ENCODE measurements around the gene KBTBD3. TPM values are rescaled to one million over a fixed set of nuclear protein-coding genes. Genes with fewer than 3 reads are reported as not detected.
"Not testable (repeated sequence)": the region's sequence is repeated elsewhere in the genome, so short reads cannot be mapped to it uniquely, and the experiment has no call there.

Gene KBTBD3
- total RNA-seq, 2 donors from 2014 or later = 4.5 to 12.4 TPM

- H3K9me3 Mint-ChIP-seq = no peaks in the 10 kb centered on the region
- H3K4me1 Mint-ChIP-seq = no peaks in the 10 kb centered on the region
- TF ChIP-seq CTCF (conservative IDR thresholded peaks at IDR 0.05) = no peak
Observed at GRCh38 chr11:106059617-106060016, 17.5 kb downstream of the KBTBD3 start.

GRCh38 chr11:106058377-106058776 lies 18.8 kb downstream of the KBTBD3 start:
- H3K4me1 Mint-ChIP-seq; H3K27ac ChIP-seq (ENCODE audit: low read depth, low read length); H3K4me3 Mint-ChIP-seq; H3K27ac Mint-ChIP-seq; H3K36me3 ChIP-seq (ENCODE audit: control insufficient read depth, insufficient read depth, low read length); H3K9ac ChIP-seq (ENCODE audit: extremely low read depth, low read length, poor library complexity, severe bottlenecking); H3K4me3 ChIP-seq (ENCODE audit: low read length); H3K4me1 ChIP-seq (ENCODE audit: control insufficient read depth, insufficient read depth, low read length); DNase-seq; H3K27me3 Mint-ChIP-seq (ENCODE audit: insufficient read depth); H3K9me3 Mint-ChIP-seq; H3K9me3 ChIP-seq (ENCODE audit: control insufficient read depth, low read length); H3K36me3 Mint-ChIP-seq (ENCODE audit: low read depth); H3K27me3 ChIP-seq (ENCODE audit: control insufficient read depth, insufficient read depth, low read length, poor library complexity, severe bottlenecking): not testable (repeated sequence)
- WGBS, 2 experiments (ENCODE audit: insufficient coverage in 1 of 2, insufficient read length in 1 of 2) = 91 to 97% methylated on average over 7 to 14 of the region's 14 CpGs

More at GRCh38 chr11:106059617-106060016, 17.5 kb downstream of the KBTBD3 start:
- Mint-ChIP-seq H3K36me3 (ENCODE audit: low read depth) (peaks cover 4% of the 10 kb centered on the region), H3K27me3 (ENCODE audit: insufficient read depth) (no peaks in the 10 kb centered on the region), H3K27ac (no peak overlapping the region), H3K4me3 (no peak overlapping the region)
- no peak for DNase-seq
- no peaks in the 10 kb centered on the region for H3K27me3 ChIP-seq (ENCODE audit: control insufficient read depth, insufficient read depth, low read length, poor library complexity, severe bottlenecking)
- H3K4me3 ChIP-seq (ENCODE audit: low read length) = no peak overlapping the region
- no peaks in the 10 kb centered on the region for H3K9me3 ChIP-seq (ENCODE audit: control insufficient read depth, low read length)
- no peak overlapping the region for H3K9ac ChIP-seq (ENCODE audit: extremely low read depth, low read length, poor library complexity, severe bottlenecking)
- WGBS, 2 experiments (ENCODE audit: insufficient coverage in 1 of 2, insufficient read length in 1 of 2) = 100% methylated on average over 1 of the region's 1 CpG
- H3K27ac ChIP-seq (ENCODE audit: low read depth, low read length) = no peak overlapping the region
- no peaks in the 10 kb centered on the region for H3K4me1 ChIP-seq (ENCODE audit: control insufficient read depth, insufficient read depth, low read length)
- no peaks in the 10 kb centered on the region for H3K36me3 ChIP-seq (ENCODE audit: control insufficient read depth, insufficient read depth, low read length)

- 92% methylated on average over 1 of the region's 2 CpGs; no CpG with 5 or more reads in 1 of the 2 experiments for WGBS, 2 experiments (ENCODE audit: insufficient coverage in 1 of 2, insufficient read length in 1 of 2)
- H3K36me3 Mint-ChIP-seq (ENCODE audit: low read depth) = no peaks in the 10 kb centered on the region
- no peaks in the 10 kb centered on the region for H3K36me3 ChIP-seq (ENCODE audit: control insufficient read depth, insufficient read depth, low read length)
- H3K4me1 Mint-ChIP-seq = no peaks in the 10 kb centered on the region
- H3K4me1 ChIP-seq (ENCODE audit: control insufficient read depth, insufficient read depth, low read length) = no peaks in the 10 kb centered on the region
- H3K4me3 ChIP-seq (ENCODE audit: low read length) = no peak overlapping the region
- no peaks in the 10 kb centered on the region for H3K27me3 Mint-ChIP-seq (ENCODE audit: insufficient read depth)
- H3K9me3 Mint-ChIP-seq = no peaks in the 10 kb centered on the region
- H3K9me3 ChIP-seq (ENCODE audit: control insufficient read depth, low read length) = no peaks in the 10 kb centered on the region
- H3K4me3 Mint-ChIP-seq = no peak overlapping the region
- DNase-seq = no peak
- H3K27me3 ChIP-seq (ENCODE audit: control insufficient read depth, insufficient read depth, low read length, poor library complexity, severe bottlenecking) = no peaks in the 10 kb centered on the region
- no peak for TF ChIP-seq CTCF (conservative IDR thresholded peaks at IDR 0.05)
- H3K27ac ChIP-seq (ENCODE audit: low read depth, low read length) = no peak overlapping the region
- no peak overlapping the region for H3K27ac Mint-ChIP-seq
- H3K9ac ChIP-seq (ENCODE audit: extremely low read depth, low read length, poor library complexity, severe bottlenecking) = no peak overlapping the region
Observed at GRCh38 chr11:106051103-106051502, 26.0 kb downstream of the KBTBD3 start.
